Raji (cell line): ENCODE results near the gene TSPAN5.

ENCODE experiments used
- POLR2A ChIP-seq: IDR thresholded peaks from 2 replicates; pipeline ENCODE4 v1.6.1; 2011; ENCODE audit warnings: low read depth, low read length, control low read depth; ENCODE audit not compliant: insufficient read depth

TSPAN5 gene

GRCh38 chr4:98516441-98517217, 141.8 kb downstream of the TSPAN5 start:
- TF ChIP-seq POLR2A, result no peak

- TF ChIP-seq POLR2A, result no peak
Observed at GRCh38 chr4:98516042-98516440, 142.4 kb downstream of the TSPAN5 start.

GRCh38 chr4:98515470-98515809, 143.0 kb downstream of the TSPAN5 start:
- no peak for TF ChIP-seq POLR2A

- no peak for TF ChIP-seq POLR2A
Observed at GRCh38 chr4:98514741-98515469, 143.5 kb downstream of the TSPAN5 start.

DNA sequence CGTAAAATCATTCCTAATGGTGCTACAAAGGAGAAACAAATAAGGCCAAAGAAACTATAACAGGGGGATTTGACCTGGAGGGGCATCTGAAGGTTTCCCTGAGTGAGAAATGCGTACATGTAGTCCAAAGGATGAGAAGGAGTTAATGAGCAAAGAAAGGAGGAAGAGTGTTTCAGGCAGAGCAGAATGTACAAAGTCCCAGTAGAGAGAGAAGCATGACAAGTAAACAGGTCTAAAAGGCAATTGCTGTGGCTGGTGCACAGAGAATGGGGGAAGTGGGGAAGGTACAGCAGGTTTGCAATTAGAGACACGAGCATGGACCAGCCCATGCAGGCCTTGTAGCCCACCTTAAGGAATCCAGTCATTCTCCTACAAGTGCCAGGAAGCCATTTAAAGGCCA, 145.5 kb downstream of the TSPAN5 start:
- no peak for TF ChIP-seq POLR2A

GRCh38 chr4:98510757-98511517, 147.5 kb downstream of the TSPAN5 start:
- no peak for TF ChIP-seq POLR2A

DNA sequence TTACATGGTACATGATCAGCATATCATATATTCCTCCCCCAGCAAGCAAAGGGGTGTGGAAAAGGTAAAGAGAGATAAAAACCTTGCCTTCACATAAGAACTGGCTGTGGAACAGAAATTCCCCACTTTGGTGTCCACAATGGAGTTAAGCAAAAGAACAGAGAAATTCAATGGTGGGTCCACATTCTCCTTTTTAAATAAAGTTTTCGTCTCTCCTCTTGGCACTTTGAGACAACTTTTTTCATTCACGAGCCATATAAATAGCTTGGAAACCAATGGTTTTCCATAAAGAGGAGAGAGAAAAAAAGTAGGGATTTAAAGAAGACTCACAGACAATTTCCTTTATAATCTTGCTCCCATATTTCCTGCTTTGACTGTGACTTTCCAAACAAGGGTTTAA, 148.1 kb downstream of the TSPAN5 start:
- TF ChIP-seq POLR2A, result no peak

DNA sequence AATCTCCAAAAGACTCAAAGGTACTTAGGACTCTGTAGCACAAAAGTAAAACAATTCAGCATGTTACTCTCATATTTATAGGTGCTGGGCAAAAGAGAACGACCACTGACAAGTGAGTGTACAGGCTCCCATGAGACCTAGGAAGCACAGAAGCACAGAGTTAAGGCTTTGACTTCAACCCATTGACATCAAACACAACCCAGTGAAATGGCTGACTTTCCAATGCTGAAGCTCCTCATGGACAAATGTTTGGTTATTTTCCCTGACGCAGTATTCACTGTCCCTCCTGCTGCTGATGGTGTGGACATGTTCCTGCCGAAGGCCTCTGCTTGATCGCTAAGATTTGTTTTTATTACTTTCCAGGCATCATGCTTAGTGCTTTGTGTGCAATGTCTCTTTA, 148.7 kb downstream of the TSPAN5 start:
- no peak for TF ChIP-seq POLR2A

DNA sequence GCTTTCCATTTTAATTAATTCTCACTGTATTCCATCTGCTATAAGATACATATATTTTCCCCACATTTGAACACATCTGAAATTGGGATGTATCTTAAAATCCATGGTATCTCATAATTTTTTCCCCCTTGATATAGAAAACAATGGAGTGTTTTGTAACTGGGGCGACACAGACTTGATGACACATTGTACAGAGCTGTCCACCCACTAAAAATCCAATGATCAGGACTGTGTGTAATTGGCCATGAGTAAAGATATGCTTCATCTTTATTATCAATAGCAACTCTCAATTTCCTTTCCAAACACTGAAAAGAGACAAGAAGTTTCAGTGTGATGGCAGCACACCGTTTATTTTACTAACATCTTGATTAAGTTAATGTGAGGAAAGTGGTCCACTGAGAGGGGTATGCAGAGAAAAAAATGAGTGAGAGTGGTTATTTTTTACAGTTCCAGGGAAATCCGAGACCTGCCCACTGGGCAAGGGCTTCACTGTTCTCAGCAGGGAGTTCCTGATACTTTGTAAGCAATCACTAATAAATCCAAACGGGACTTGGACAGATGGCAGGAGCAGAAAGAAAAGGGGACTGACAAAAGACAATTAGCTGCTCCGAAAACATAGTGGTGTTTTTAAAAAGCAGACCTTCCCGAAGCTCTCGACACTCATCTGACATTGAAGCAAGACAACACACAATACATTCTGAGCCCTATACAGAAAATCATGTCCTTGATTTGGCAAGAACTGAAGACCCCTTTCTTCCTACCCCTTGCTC, 149.4 kb downstream of the TSPAN5 start:
- no peak for TF ChIP-seq POLR2A

GRCh38 chr4:98508248-98508647, 150.2 kb downstream of the TSPAN5 start:
- TF ChIP-seq POLR2A, result no peak

DNA sequence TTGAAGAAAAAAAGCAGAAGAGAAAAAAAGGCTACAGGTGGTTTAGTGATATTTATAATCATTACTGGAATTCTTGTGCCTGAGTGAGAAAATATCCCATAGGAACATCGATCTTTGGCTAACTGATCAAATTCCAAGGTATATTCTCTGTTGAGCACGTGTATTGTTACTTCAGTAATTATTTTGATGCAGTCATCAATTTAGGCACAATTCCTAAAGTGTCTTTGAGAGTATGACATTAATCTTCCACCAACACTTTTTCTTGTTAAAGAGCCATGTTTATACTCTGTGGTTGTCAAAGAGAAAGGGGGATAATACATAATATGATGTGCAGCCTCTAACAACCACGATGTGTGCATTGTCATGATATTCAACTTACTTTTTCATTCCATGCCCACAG, 151.1 kb downstream of the TSPAN5 start:
- TF ChIP-seq POLR2A, result no peak

- TF ChIP-seq POLR2A, result no peak
Observed at GRCh38 chr4:98506462-98507132, 151.8 kb downstream of the TSPAN5 start.

- no peak for TF ChIP-seq POLR2A
Observed at GRCh38 chr4:98505992-98506391, 152.4 kb downstream of the TSPAN5 start.

DNA sequence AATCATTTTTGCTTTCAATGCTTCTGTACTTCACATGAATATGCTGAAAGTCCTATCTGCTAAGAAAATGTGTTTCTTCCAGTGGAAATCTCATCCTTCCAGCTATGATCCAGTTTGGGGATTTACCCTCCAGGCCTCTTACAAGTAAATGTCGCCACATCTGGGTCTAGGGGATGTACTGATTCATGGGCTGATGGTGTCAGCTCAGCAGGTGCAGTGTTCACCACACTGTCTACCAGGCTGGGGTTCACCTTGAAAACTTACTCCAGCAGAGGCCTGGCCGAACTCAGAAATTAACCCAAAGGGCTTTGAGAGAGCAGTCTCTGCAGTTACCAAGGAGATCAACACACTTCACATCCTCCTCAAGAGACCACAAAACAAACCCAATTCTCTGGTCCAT, 154.3 kb downstream of the TSPAN5 start:
- no peak for TF ChIP-seq POLR2A

GRCh38 chr4:98503676-98504075, 154.7 kb downstream of the TSPAN5 start:
- no peak for TF ChIP-seq POLR2A
